Body of pancreas (tissue), 4 donors: ENCODE measurements around the gene XNDC1N.

Experiments used
- POLR2A ChIP-seq, 3 donors: fragments of 450-650 bp; IDR thresholded peaks; one replicate each; pipeline ENCODE4 v1.6.1; 2016; ENCODE audit warnings: antibody characterized with exemption in 3 of 3, mild to moderate bottlenecking in 2 of 3
- TF ChIP-seq, protein P1 (sequence below), 7 experiments: fragments of 450-650 bp in 4 of 7; fragments of 200-600 bp in 3 of 7; sonication (generic) in 3 of 7; IDR thresholded peaks; one replicate each; pipeline ENCODE4 v1.5.1; 2016 to 2019; ENCODE audit warnings: antibody characterized with exemption in 7 of 7

DNA sequence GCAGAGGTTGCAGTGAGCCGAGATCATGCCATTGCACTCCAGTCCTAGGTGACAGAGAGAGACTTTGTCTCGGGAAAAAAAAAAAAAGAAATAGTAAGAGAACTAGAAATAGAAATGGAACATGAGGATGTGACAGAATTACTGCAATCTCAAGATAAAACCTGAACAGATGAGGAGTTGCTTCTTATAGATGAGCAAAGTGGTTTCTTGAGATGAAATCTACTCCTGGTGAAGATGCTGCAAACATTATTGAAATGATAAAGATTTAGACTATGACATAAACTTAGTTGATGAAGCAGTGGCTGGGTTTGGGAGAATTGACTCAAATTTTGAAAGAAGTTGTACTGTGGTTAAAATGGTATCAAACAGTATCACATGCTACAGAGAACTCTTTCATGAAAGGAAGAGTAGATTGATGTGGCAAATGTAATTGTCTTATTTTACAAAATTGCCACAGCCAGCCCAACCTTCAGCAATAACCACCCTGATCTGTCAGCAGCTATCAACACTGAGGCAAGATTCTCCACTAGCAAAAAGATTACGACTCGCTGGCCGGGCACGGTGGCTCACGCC, 13.7 kb downstream of the XNDC1N start:
- TF ChIP-seq, protein P1, sequence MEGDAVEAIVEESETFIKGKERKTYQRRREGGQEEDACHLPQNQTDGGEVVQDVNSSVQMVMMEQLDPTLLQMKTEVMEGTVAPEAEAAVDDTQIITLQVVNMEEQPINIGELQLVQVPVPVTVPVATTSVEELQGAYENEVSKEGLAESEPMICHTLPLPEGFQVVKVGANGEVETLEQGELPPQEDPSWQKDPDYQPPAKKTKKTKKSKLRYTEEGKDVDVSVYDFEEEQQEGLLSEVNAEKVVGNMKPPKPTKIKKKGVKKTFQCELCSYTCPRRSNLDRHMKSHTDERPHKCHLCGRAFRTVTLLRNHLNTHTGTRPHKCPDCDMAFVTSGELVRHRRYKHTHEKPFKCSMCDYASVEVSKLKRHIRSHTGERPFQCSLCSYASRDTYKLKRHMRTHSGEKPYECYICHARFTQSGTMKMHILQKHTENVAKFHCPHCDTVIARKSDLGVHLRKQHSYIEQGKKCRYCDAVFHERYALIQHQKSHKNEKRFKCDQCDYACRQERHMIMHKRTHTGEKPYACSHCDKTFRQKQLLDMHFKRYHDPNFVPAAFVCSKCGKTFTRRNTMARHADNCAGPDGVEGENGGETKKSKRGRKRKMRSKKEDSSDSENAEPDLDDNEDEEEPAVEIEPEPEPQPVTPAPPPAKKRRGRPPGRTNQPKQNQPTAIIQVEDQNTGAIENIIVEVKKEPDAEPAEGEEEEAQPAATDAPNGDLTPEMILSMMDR (IDR thresholded peaks at IDR 0.05) = no peak
- no peak for TF ChIP-seq POLR2A (IDR thresholded peaks at IDR 0.05)
